HG03039 (cell line): ENCODE results near the gene CD93.

ENCODE experiments used
- ATAC-seq: cut with Tn5 transposase; IDR thresholded peaks from one replicate; pipeline ENCODE4 v1.9.1; 2021; ENCODE audit warnings: mild to moderate bottlenecking, moderate library complexity; ENCODE audit not compliant: unreplicated experiment

Gene CD93

GRCh38 chr20:23100720-23101107, 14.6 kb upstream of the CD93 start:
- no peak for ATAC-seq

GRCh38 chr20:23099791-23100719, 13.9 kb upstream of the CD93 start:
- ATAC-seq, result no peak

GRCh38 chr20:23097636-23098580, 11.8 kb upstream of the CD93 start:
- ATAC-seq, result no peak

- ATAC-seq, result no peak
Measured at GRCh38 chr20:23096986-23097520, 10.9 kb upstream of the CD93 start.

GRCh38 chr20:23096097-23096496, 10.0 kb upstream of the CD93 start:
- ATAC-seq, result no peak

- no peak for ATAC-seq
Measured at GRCh38 chr20:23095499-23095898, 9.4 kb upstream of the CD93 start.

- no peak for ATAC-seq
Measured at GRCh38 chr20:23094927-23095326, 8.8 kb upstream of the CD93 start.

- ATAC-seq, result no peak
Measured at GRCh38 chr20:23094213-23094896, 8.2 kb upstream of the CD93 start.

GRCh38 chr20:23093613-23094012, 7.5 kb upstream of the CD93 start:
- ATAC-seq, result no peak

- ATAC-seq, result no peak
Measured at GRCh38 chr20:23092861-23093495, 6.9 kb upstream of the CD93 start.

- no peak for ATAC-seq
Measured at GRCh38 chr20:23092384-23092756, 6.2 kb upstream of the CD93 start.

GRCh38 chr20:23091721-23092383, 5.7 kb upstream of the CD93 start:
- ATAC-seq, result no peak

- ATAC-seq, result no peak
Measured at GRCh38 chr20:23090878-23091277, 4.8 kb upstream of the CD93 start.

GRCh38 chr20:23090147-23090546, 4.0 kb upstream of the CD93 start:
- no peak for ATAC-seq

GRCh38 chr20:23088866-23089265, 2.7 kb upstream of the CD93 start:
- ATAC-seq, result no peak

GRCh38 chr20:23087587-23088251, 1.6 kb upstream of the CD93 start:
- ATAC-seq, result no peak

- ATAC-seq, result no peak
Measured at GRCh38 chr20:23086931-23087411, 847 bp upstream of the CD93 start.

- no peak for ATAC-seq
Measured at GRCh38 chr20:23085436-23086055, 578 bp downstream of the CD93 start.
